Fibroblast of villous mesenchyme (primary cell): ENCODE data around the gene SIGLEC6. TPM values are rescaled to one million over a fixed set of nuclear protein-coding genes. Genes with fewer than 3 reads are reported as not detected.
A peak's percentile ranks its signal among the peaks of the same experiment; 100 is the strongest.

ENCODE experiments used
- DNase-seq: peaks from one replicate; pipeline ENCODE4 v3.0.0-alpha.2; 2010; ENCODE audit warnings: low read depth
- H3K4me3 ChIP-seq: 2 replicates; pipeline ENCODE4 v1.5.1; 2011; ENCODE audit warnings: low read depth, mild to moderate bottlenecking, low read length
- CTCF ChIP-seq: IDR thresholded peaks from 2 replicates; pipeline ENCODE4 v1.5.1; 2012; ENCODE audit warnings: low read depth, mild to moderate bottlenecking, low read length; ENCODE audit not compliant: insufficient read depth
- total RNA-seq: library from RNA; depleted of rRNA; stranded (reverse); fragments of >200 nt; gene quantifications from 2 replicates; pipeline ENCODE4 v1.2.3, GENCODE V29; 2012

SIGLEC6 gene
- under 0.01 TPM in 1 of 2 replicates, not detected in the other for total RNA-seq

- no peak for DNase-seq
- TF ChIP-seq CTCF: no peak
- no peak within 1 kb of the TSS for H3K4me3 ChIP-seq
Measured at GRCh38 chr19:51531349-51532315, at the start of gene SIGLEC6. Gene SIGLEC6 (minus strand): TSS chr19:51531670. CDS start chr19:51531648, 22 bp downstream.

- no peak overlapping the region for H3K4me3 ChIP-seq
- no peak for DNase-seq
- no peak for TF ChIP-seq CTCF
Measured at GRCh38 chr19:51576850-51577249, 45.4 kb upstream of the SIGLEC6 start.

- H3K4me3 ChIP-seq: no peak overlapping the region
- TF ChIP-seq CTCF: no peak
- no peak for DNase-seq
Measured at GRCh38 chr19:51573331-51573730, 41.9 kb upstream of the SIGLEC6 start.

GRCh38 chr19:51572908-51573307 is 41.4 kb upstream of the SIGLEC6 start:
- no peak for TF ChIP-seq CTCF
- DNase-seq: peak; percentile 9
- H3K4me3 ChIP-seq: no peak overlapping the region

GRCh38 chr19:51572410-51572809 is 40.9 kb upstream of the SIGLEC6 start:
- TF ChIP-seq CTCF: no peak
- H3K4me3 ChIP-seq: peak overlapping the region; percentile 85
- DNase-seq: no peak

- DNase-seq: peak; percentile 20
- no peak for TF ChIP-seq CTCF
- H3K4me3 ChIP-seq: peak overlapping the region; percentile 85
Measured at GRCh38 chr19:51571599-51571998, 40.1 kb upstream of the SIGLEC6 start.
